K562 (cell line): ENCODE data around the gene PPM1M. TPM values are rescaled to one million over a fixed set of nuclear protein-coding genes. Genes with fewer than 3 reads are reported as not detected.

Experiments
- ATAC-seq: fragments of 200-7000 bp; cut with Tn5 transposase; 3 replicates; pipeline ENCODE4 v1.9.1; 2020; ENCODE audit warnings: moderate library complexity
- BruUV-seq: library from RNA; stranded (reverse); fragments of 400-500 nt; replicated peaks from 2 replicates; lab custom pipeline; 2021; lab: Mats Ljungman, UMichigan
- CTCF ChIA-PET: fragments of 300-600 bp; formaldehyde crosslinking; extraction: SDS; loops from one replicate; lab custom pipeline; 2021; ENCODE audit warnings: low intra/inter-chr PET ratio; lab: Yijun Ruan, JAX
- POLR2A ChIA-PET: fragments of 300-600, 350-650 bp; sonication (Branson Sonifier 250); formaldehyde crosslinking; extraction: SDS; loops from one replicate; lab custom pipeline; 2021; ENCODE audit warnings: antibody characterized with exemption, inconsistent platforms; lab: Yijun Ruan, JAX
- DNase-seq, 4 experiments: peaks; one replicate each; pipeline versions ENCODE4 v3.0.0 to v3.0.0-alpha.2; 2011 to 2018; ENCODE audit warnings: low spot score in 3 of 4, mixed read lengths in 3 of 4; ENCODE audit errors: extremely low read depth in 1 of 4
- FAIRE-seq: peaks from 2 replicates; lab custom pipeline; 2011; peaks lifted over from hg19 to GRCh38; lab: Jason Lieb, UNC
- H2AFZ ChIP-seq: 2 replicates; pipeline ENCODE4 v1.6.0; 2011; ENCODE audit warnings: low read depth, low read length, control low read depth, inconsistent platforms
- H3K27ac ChIP-seq: fragments of 200-600 bp; 3 replicates; pipeline ENCODE4 v1.8.0; 2011; ENCODE audit warnings: low read depth, mild to moderate bottlenecking, control low read depth, inconsistent platforms, low read length, moderate library complexity, mixed read lengths; ENCODE audit errors: extremely low read depth
- H3K27me3 ChIP-seq, 2 experiments: fragments of 300-600 bp in 1 of 2; 2 replicates in 1 of 2; 3 replicates in 1 of 2; pipeline versions ENCODE4 v1.6.0 to v1.8.0; 2011; ENCODE audit warnings: inconsistent platforms in 2 of 2, low read length in 2 of 2, mild to moderate bottlenecking in 1 of 2, mixed read lengths in 1 of 2, moderate library complexity in 1 of 2; ENCODE audit not compliant: control insufficient read depth in 2 of 2, insufficient read depth in 2 of 2
- H3K36me3 ChIP-seq: fragments of 300-600 bp; 3 replicates; pipeline ENCODE4 v1.8.0; 2011; ENCODE audit warnings: mild to moderate bottlenecking, low read length, inconsistent platforms; ENCODE audit not compliant: control insufficient read depth, insufficient read depth
- H3K4me1 ChIP-seq, 2 experiments: fragments of 200-600 bp in 1 of 2; replicated peaks in 1 of 2; 2 replicates in 1 of 2; 3 replicates in 1 of 2; pipeline versions ENCODE4 v1.5.1 to v1.8.0; 2011; ENCODE audit warnings: inconsistent platforms in 2 of 2, low read length in 2 of 2, mild to moderate bottlenecking in 1 of 2, mixed read lengths in 1 of 2, moderate library complexity in 1 of 2; ENCODE audit not compliant: control insufficient read depth in 2 of 2, insufficient read depth in 2 of 2
- H3K4me2 ChIP-seq: 2 replicates; pipeline ENCODE4 v1.6.1; 2011; ENCODE audit warnings: low read length, control low read depth, inconsistent platforms, mixed read lengths; ENCODE audit not compliant: insufficient read depth
- H3K4me3 ChIP-seq: fragments of 200-600 bp; sonication (generic), shearing (Covaris generic); 2 replicates; pipeline ENCODE4 v1.5.1; 2016; ENCODE audit warnings: control low read depth, inconsistent platforms
- H3K79me2 ChIP-seq: fragments of 200-600 bp; 3 replicates; pipeline ENCODE4 v1.8.0; 2011; ENCODE audit warnings: low read length, inconsistent platforms; ENCODE audit not compliant: control insufficient read depth, insufficient read depth
- H3K9ac ChIP-seq, 2 experiments: 2 replicates each; pipeline versions ENCODE4 v1.6.0 to v1.6.1; 2011; ENCODE audit warnings: low read depth in 2 of 2, low read length in 2 of 2, control low read depth in 1 of 2, inconsistent platforms in 1 of 2, mild to moderate bottlenecking in 1 of 2, mixed read lengths in 1 of 2; ENCODE audit not compliant: insufficient read depth in 1 of 2
- H3K9me1 ChIP-seq: one replicate; pipeline ENCODE4 v1.6.0; 2011; ENCODE audit warnings: inconsistent platforms, mild to moderate bottlenecking, low read length, moderate library complexity; ENCODE audit not compliant: control insufficient read depth, insufficient read depth
- H3K9me3 ChIP-seq: replicated peaks from 2 replicates; pipeline ENCODE4 v1.5.1; 2011; ENCODE audit warnings: low read depth, low read length, inconsistent platforms; ENCODE audit not compliant: control insufficient read depth, insufficient read depth
- H4K20me1 ChIP-seq: replicated peaks from 2 replicates; pipeline ENCODE4 v1.6.1; 2011; ENCODE audit warnings: low read length, inconsistent platforms, mixed read lengths; ENCODE audit not compliant: control insufficient read depth, insufficient read depth
- CBX1 ChIP-seq: sonication (generic); IDR thresholded peaks from 2 replicates; pipeline ENCODE4 v1.6.1; 2016; ENCODE audit warnings: antibody characterized with exemption, low read depth, mild to moderate bottlenecking
- DPF2 ChIP-seq: fragments of 450-650 bp; IDR thresholded peaks from 2 replicates; pipeline ENCODE4 v1.6.1; 2016
- EGR1 ChIP-seq: fragments of 450-650 bp; conservative IDR thresholded peaks from 2 replicates; pipeline ENCODE4 v1.6.1; 2017; ENCODE audit warnings: mild to moderate bottlenecking
- POLR2G ChIP-seq: fragments of 200-400 bp; formaldehyde crosslinking; IDR thresholded peaks from 2 replicates; pipeline ENCODE4 v1.6.1; 2017; ENCODE audit warnings: low read depth, mild to moderate bottlenecking, antibody characterized with exemption, low read length, moderate library complexity
- RBFOX2 ChIP-seq: fragments of 200-400 bp; formaldehyde crosslinking; IDR thresholded peaks from 2 replicates; pipeline ENCODE4 v1.6.1; 2017; ENCODE audit warnings: low read depth, mild to moderate bottlenecking, low read length, moderate library complexity
- SMAD3 ChIP-seq: fragments of 450-650 bp; formaldehyde crosslinking; conservative IDR thresholded peaks from 2 replicates; pipeline ENCODE4 v1.4.0; 2020; ENCODE audit warnings: mild to moderate bottlenecking
- ZBTB43 ChIP-seq: sonication (generic); formaldehyde crosslinking; IDR thresholded peaks from 2 replicates; pipeline ENCODE4 v1.8.0; 2023; ENCODE audit warnings: mild to moderate bottlenecking, missing genetic modification reagents
- WGBS: fragments of 100-300 bp; shearing (Covaris generic); methylation state at CpG from one replicate; pipeline ENCODE4 v1.1.6; 2016; ENCODE audit warnings: low coverage, mixed read lengths; ENCODE audit not compliant: insufficient coverage; ENCODE audit errors: missing lambda C conversion rate; 5-methylcytosine and 5-hydroxymethylcytosine counted together
- in situ Hi-C: fragments of 300-500 bp; cut with MboI; formaldehyde crosslinking; loops from 4 replicates; pipeline ENCODE4 v1.15.0; 2018; ENCODE audit warnings: inconsistent platforms, mixed read lengths
- intact Hi-C: fragments of 100-400 bp; cut with micrococcal nuclease; formaldehyde crosslinking; loops from 2 replicates; pipeline ENCODE4 v1.14.2; 2022
- polyA plus RNA-seq, 8 experiments: library from polyadenylated mRNA; depleted of rRNA in 4 of 8; stranded (reverse) in 5 of 8; unstranded in 3 of 8; fragments of >200 nt; fragmentation: Nextera tagmentation in 2 of 8; fragmentation: Illumina TruSeq in 1 of 8; extraction: Ambion mirVana in 2 of 8; extraction: Trizol in 1 of 8; gene quantifications; 2 replicates each; pipeline versions ENCODE4 v1.2.1 to v1.2.3, GENCODE V29; 2011 to 2014; ENCODE audit warnings: inconsistent platforms in 1 of 8, missing spikeins in 1 of 8
- total RNA-seq, 7 experiments: library from RNA; depleted of rRNA in 6 of 7; stranded (reverse); fragments of >200 nt in 6 of 7; fragmentation: Illumina TruSeq in 2 of 7; extraction: Trizol in 2 of 7; gene quantifications; 2 replicates each; pipeline versions ENCODE4 v1.2.1 to v1.2.3, GENCODE V29; 2011 to 2021; ENCODE audit warnings: low replicate concordance in 1 of 7

Gene PPM1M
- total and polyA plus RNA-seq, 9 of the 15 experiments (the other 6 are each of a cell fraction or from before 2014, with no cell fraction given) = 1.4 to 9.2 (median 4.4) TPM

- peak overlapping the region in 1 of 2 experiments; percentile 74; a peak in 2 of 4 replicates for H3K9ac ChIP-seq
- intact Hi-C loops = no loop called here
- no peaks in the 10 kb centered on the region; the same call in 1 of the 2 replicates for H4K20me1 ChIP-seq
- no peak overlapping the region for H3K4me2 ChIP-seq
- no peak for TF ChIP-seq DPF2
- peak; percentile 75 for TF ChIP-seq EGR1
- TF ChIP-seq RBFOX2 = peak; percentile 26; the same call in 1 of the 2 replicates
- ChIA-PET POLR2A (interaction anchor here (1.9 kb wide), 1 partner anchor 9 kb away, joined by 8 read pairs; no protein-coding TSS in a partner anchor), CTCF (no interaction called here)
- in situ Hi-C loops = no loop called here
- H3K4me1 ChIP-seq = peaks cover 4 to 50% of the 10 kb centered on the region in 2 experiments; a peak in 2 of 5 replicates
- no peaks in the 10 kb centered on the region for H3K27me3 ChIP-seq
- H3K36me3 ChIP-seq = peaks cover 31% of the 10 kb centered on the region; the same call in 2 of the 3 replicates
- no peak overlapping the region for H2AFZ ChIP-seq
- H3K9me1 ChIP-seq = no peaks in the 10 kb centered on the region
- 62% methylated on average over 3 of the region's 10 CpGs for WGBS
- ATAC-seq (no peak), DNase-seq (peak in 1 of 4 experiments; percentile 25), FAIRE-seq (peak; percentile 23)
- no TSS peak for BruUV-seq
- H3K4me3 ChIP-seq = no peak overlapping the region
- H3K79me2 ChIP-seq = no peaks in the 10 kb centered on the region; the same call in 2 of the 3 replicates
- no peak overlapping the region for H3K27ac ChIP-seq
- H3K9me3 ChIP-seq = no peaks in the 10 kb centered on the region
Observed at GRCh38 chr3:52228266-52228665, 17.3 kb upstream of the PPM1M start.

- ChIA-PET CTCF (no interaction called here), POLR2A (no interaction called here)
- ATAC-seq (no peak), FAIRE-seq (no peak), DNase-seq (no peak)
- H3K4me2 ChIP-seq = no peak overlapping the region
- no peaks in the 10 kb centered on the region; the same call in 1 of the 2 replicates for H4K20me1 ChIP-seq
- TF ChIP-seq RBFOX2 = peak; percentile 36
- TF ChIP-seq ZBTB43 = no peak
- TF ChIP-seq POLR2G = 0 out of 2 replicates have a peak, but pooled peaks have one; percentile 25
- TF ChIP-seq SMAD3 (CRISPR knock-in tag) = no peak
- no peak for TF ChIP-seq CBX1
- H3K27me3 ChIP-seq = no peaks in the 10 kb centered on the region
- H3K4me1 ChIP-seq = peaks cover 4 to 48% of the 10 kb centered on the region in 2 experiments; a peak in 2 of 5 replicates
- intact Hi-C loops (no loop called here), in situ Hi-C loops (no loop called here)
- H3K9me3 ChIP-seq = no peaks in the 10 kb centered on the region
- no peaks in the 10 kb centered on the region; the same call in 2 of the 3 replicates for H3K79me2 ChIP-seq
- H2AFZ ChIP-seq = no peak overlapping the region
- 90% methylated on average over 18 of the region's 21 CpGs for WGBS
- H3K4me3 ChIP-seq = no peak overlapping the region
- no peaks in the 10 kb centered on the region for H3K9me1 ChIP-seq
- peaks cover 31% of the 10 kb centered on the region; the same call in 2 of the 3 replicates for H3K36me3 ChIP-seq
- BruUV-seq = TSS peak; percentile 57
- H3K9ac ChIP-seq = peak overlapping the region in 1 of 2 experiments; percentile 35; a peak in 1 of 4 replicates
- no peak overlapping the region for H3K27ac ChIP-seq
Observed at GRCh38 chr3:52228751-52229291, 16.7 kb upstream of the PPM1M start.
